AG04450 (cell line): ENCODE measurements around the gene ID2. TPM values are rescaled to one million over a fixed set of nuclear protein-coding genes. Genes with fewer than 3 reads are reported as not detected.

ENCODE experiments used
- CTCF ChIA-PET: fragments of 300-600, 350-600 bp; formaldehyde crosslinking; extraction: SDS; loops from one replicate; lab custom pipeline; 2022; ENCODE audit warnings: antibody characterized with exemption, inconsistent platforms; lab: Charles Lee
- POLR2A ChIA-PET: fragments of 350-600 bp; formaldehyde crosslinking; extraction: SDS; loops from one replicate; lab custom pipeline; 2021; ENCODE audit warnings: antibody characterized with exemption, inconsistent platforms; lab: Yijun Ruan, JAX
- DNase-seq: peaks from one replicate; pipeline ENCODE4 v3.0.0-alpha.2; 2011; ENCODE audit warnings: low read depth, low spot score
- H3K27ac ChIP-seq: one replicate; pipeline ENCODE4 v1.5.1; 2012; ENCODE audit warnings: low read depth, low read length, control low read depth
- H3K27me3 ChIP-seq: one replicate; pipeline ENCODE4 v1.6.0; 2012; ENCODE audit warnings: low read length; ENCODE audit not compliant: control insufficient read depth, insufficient read depth
- H3K4me3 ChIP-seq: 2 replicates; pipeline ENCODE4 v1.5.1; 2011; ENCODE audit warnings: mild to moderate bottlenecking, low read depth, low read length, control low read depth
- H3K9me3 ChIP-seq: 2 replicates; pipeline ENCODE4 v1.5.1; 2012; ENCODE audit warnings: low read length; ENCODE audit not compliant: control insufficient read depth, insufficient read depth
- CTCF ChIP-seq: IDR thresholded peaks from 2 replicates; pipeline ENCODE4 v1.5.1; 2011; ENCODE audit warnings: low read depth, low read length, control low read depth, inconsistent platforms
- polyA plus RNA-seq: library from polyadenylated mRNA; depleted of rRNA; stranded (reverse); fragments of >200 nt; gene quantifications from 2 replicates; pipeline ENCODE4 v1.2.3, GENCODE V29; 2011

The ID2 gene
- polyA plus RNA-seq, 1 experiment, result 74.3 TPM

- Histone ChIP-seq H3K27ac (no peak overlapping the region), H3K4me3 (no peak overlapping the region), H3K27me3 (no peaks in the 10 kb centered on the region), H3K9me3 (no peaks in the 10 kb centered on the region)
- no peak for TF ChIP-seq CTCF
- DNase-seq, result no peak
- CTCF ChIA-PET, result interaction anchor here (0.6 kb wide), 2 partner anchors 24 to 390 kb away, joined by 3 read pairs; no protein-coding TSS in a partner anchor
- POLR2A ChIA-PET, result no interaction called here
Observed at GRCh38 chr2:8699839-8700238, 18.0 kb downstream of the ID2 start.

DNA sequence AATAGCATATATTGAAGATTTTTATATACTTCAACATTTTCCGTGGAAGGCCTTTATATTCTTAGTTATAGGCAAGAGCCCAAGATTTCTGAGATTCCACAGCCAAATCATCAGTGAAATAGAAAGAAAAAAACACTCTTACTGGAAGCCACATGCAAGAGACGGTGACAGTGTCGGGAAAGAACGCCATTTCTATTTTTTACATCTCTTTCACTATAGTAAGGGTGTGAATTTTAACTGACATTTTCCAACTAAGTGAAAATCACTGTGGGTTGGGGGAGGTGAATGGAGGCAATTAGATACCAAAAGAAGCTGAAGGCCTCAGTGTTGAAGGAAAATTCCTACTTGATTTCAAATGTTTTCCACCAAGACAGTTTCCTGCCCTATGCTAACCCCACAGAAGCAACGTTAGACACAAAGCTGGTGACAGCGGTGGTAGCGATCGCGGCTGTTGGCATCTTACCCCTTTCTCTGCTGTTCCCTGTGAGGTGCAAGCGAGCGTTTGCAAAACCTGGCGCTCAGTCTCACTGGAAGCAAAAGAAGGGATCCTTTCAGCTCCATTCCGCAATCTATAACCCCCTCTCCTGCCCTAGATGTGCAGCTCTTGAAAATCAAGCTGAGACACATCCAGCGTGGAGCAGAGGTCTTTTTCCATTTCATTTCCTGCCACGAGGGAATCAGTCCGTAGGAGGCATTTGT lies 20.0 kb downstream of the ID2 start:
- CTCF ChIA-PET, result interaction anchor here (0.8 to 1.7 kb wide), 2 partner anchors 9 to 10 kb away, joined by 4 to 6 read pairs; no protein-coding TSS in a partner anchor
- Histone ChIP-seq H3K27me3 (no peaks in the 10 kb centered on the region), H3K27ac (no peak overlapping the region), H3K9me3 (no peaks in the 10 kb centered on the region), H3K4me3 (no peak overlapping the region)
- TF ChIP-seq CTCF, result no peak
- POLR2A ChIA-PET, result no interaction called here
- DNase-seq, result no peak

- no peak for DNase-seq
Observed at GRCh38 chr2:8704906-8705305, 23.1 kb downstream of the ID2 start.

DNA sequence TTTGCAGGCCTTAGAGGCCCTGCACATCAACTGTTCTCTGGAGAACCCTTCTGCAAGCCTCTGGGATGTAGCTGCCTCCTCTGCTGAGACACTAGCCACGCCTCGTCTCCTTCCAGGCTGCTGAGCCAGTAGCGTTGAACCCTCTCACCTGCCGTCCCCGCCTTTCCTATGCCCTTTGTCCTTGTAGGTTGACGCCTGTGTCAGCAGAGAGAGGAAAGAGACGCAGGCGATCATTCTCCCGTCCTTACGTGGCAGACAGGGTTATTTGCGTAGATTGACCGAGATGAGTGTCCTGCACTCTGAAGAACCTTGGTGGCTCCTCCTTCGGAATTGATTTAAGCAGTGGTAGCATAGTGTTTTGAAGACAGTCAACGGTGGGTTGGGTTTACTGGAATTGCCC lies 27.8 kb downstream of the ID2 start:
- no peaks in the 10 kb centered on the region for H3K9me3 ChIP-seq
- POLR2A ChIA-PET, result no interaction called here
- CTCF ChIA-PET, result no interaction called here
- no peak overlapping the region for H3K27ac ChIP-seq
- TF ChIP-seq CTCF, result no peak
- no peak overlapping the region for H3K4me3 ChIP-seq
- no peaks in the 10 kb centered on the region for H3K27me3 ChIP-seq
- DNase-seq, result no peak

More at GRCh38 chr2:8704906-8705305, 23.1 kb downstream of the ID2 start:
- H3K27ac ChIP-seq, result no peak overlapping the region
- H3K27me3 ChIP-seq, result no peaks in the 10 kb centered on the region
- POLR2A ChIA-PET, result no interaction called here
- no peaks in the 10 kb centered on the region for H3K9me3 ChIP-seq
- H3K4me3 ChIP-seq, result no peak overlapping the region
- TF ChIP-seq CTCF, result no peak
- CTCF ChIA-PET, result interaction anchor here (0.6 kb wide), 1 partner anchor 44 kb away, joined by 3 read pairs; no protein-coding TSS in a partner anchor

GRCh38 chr2:8710951-8711350 lies 29.1 kb downstream of the ID2 start:
- no peak for DNase-seq
- no peak for TF ChIP-seq CTCF
- ChIA-PET POLR2A (no interaction called here), CTCF (interaction anchor here (1.3 kb wide), 1 partner anchor 9 kb away, joined by 6 read pairs; no protein-coding TSS in a partner anchor)
- no peak overlapping the region for H3K27ac ChIP-seq
- no peaks in the 10 kb centered on the region for H3K27me3 ChIP-seq
- no peaks in the 10 kb centered on the region for H3K9me3 ChIP-seq
- no peak overlapping the region for H3K4me3 ChIP-seq
